ENCODE measurements around the gene RPL28. TPM values are rescaled to one million over a fixed set of nuclear protein-coding genes. Genes with fewer than 3 reads are reported as not detected.

The RPL28 gene
- total and polyA plus RNA-seq, 10 of the 15 experiments (the other 5 are each of a cell fraction or from before 2014, with no cell fraction given), result 260 to 3,542 (median 891) TPM

- no peak for TF ChIP-seq BMI1 (IDR thresholded peaks at IDR 0.05; ENCODE audit: borderline replicate concordance)
- TF ChIP-seq SMC3 (IDR thresholded peaks at IDR 0.05; ENCODE audit: borderline replicate concordance, low read length), result no peak
- 0 out of 2 replicates have a peak, but pooled peaks have one; percentile 45 for TF ChIP-seq HSF1 (IDR thresholded peaks at IDR 0.05; ENCODE audit: low read depth, low read length)
- TF ChIP-seq SREBF2 (IDR thresholded peaks at IDR 0.05; ENCODE audit: low read length), result no peak
- peak; percentile 77 for TF ChIP-seq LARP7 (IDR thresholded peaks at IDR 0.05)
- TF ChIP-seq CBX5 (IDR thresholded peaks at IDR 0.05; ENCODE audit: low read depth), result no peak
- TF ChIP-seq TAF1 (IDR thresholded peaks at IDR 0.05; ENCODE audit: borderline replicate concordance, low read depth, low read length), result peak; percentile 100
- peak; percentile 73 for TF ChIP-seq ZNF687 (IDR thresholded peaks at IDR 0.05)
- no peak for TF ChIP-seq ZNF217 (IDR thresholded peaks at IDR 0.05)
- no peak for TF ChIP-seq TCF7 (IDR thresholded peaks at IDR 0.05; ENCODE audit: borderline replicate concordance)
- TF ChIP-seq ESRRA (IDR thresholded peaks at IDR 0.05; ENCODE audit: low read length), result no peak
- TF ChIP-seq ZNF24 (IDR thresholded peaks at IDR 0.05), result no peak
- TF ChIP-seq CHD4 (IDR thresholded peaks at IDR 0.05), result no peak
- TF ChIP-seq KAT2A (conservative IDR thresholded peaks at IDR 0.05; ENCODE audit: control insufficient read depth, low read depth, low read length), result no peak
- peak; percentile 75 for TF ChIP-seq HDAC6 (IDR thresholded peaks at IDR 0.05; ENCODE audit: unreplicated experiment)
- TF ChIP-seq DPF2 (IDR thresholded peaks at IDR 0.05), result no peak
- TF ChIP-seq SMAD1 (IDR thresholded peaks at IDR 0.05; ENCODE audit: low read depth, partially characterized antibody), result peak; percentile 83
- TF ChIP-seq SIX5 (IDR thresholded peaks at IDR 0.05; ENCODE audit: low read depth, low read length, severe bottlenecking), result no peak
- TF ChIP-seq RCOR1 (conservative IDR thresholded peaks at IDR 0.05; ENCODE audit: low read depth, low read length), result 0 out of 2 replicates have a peak, but pooled peaks have one; percentile 59
- TF ChIP-seq STAT3 (IDR thresholded peaks at IDR 0.05; ENCODE audit: low read depth, low read length), result 0 out of 2 replicates have a peak, but pooled peaks have one; percentile 58
- no peak for TF ChIP-seq PRDM15 (CRISPR knock-in tag; IDR thresholded peaks at IDR 0.05)
- TF ChIP-seq NR2C1 (IDR thresholded peaks at IDR 0.05), result no peak
- peak; percentile 12; the same call in 1 of the 2 replicates for TF ChIP-seq MXI1 (IDR thresholded peaks at IDR 0.05; ENCODE audit: low read depth, low read length)
Measured at GRCh38 chr19:55385724-55386492, at the start of gene RPL28 (continued).
